IMR-90 (cell line): ENCODE data around the gene GAREM1. TPM values are rescaled to one million over a fixed set of nuclear protein-coding genes. Genes with fewer than 3 reads are reported as not detected.
A peak's percentile ranks its signal among the peaks of the same experiment; 100 is the strongest.

ENCODE experiments used
- ATAC-seq: fragments of 200-7000 bp; cut with Tn5 transposase; 2 replicates; pipeline ENCODE4 v1.9.1; 2020; ENCODE audit warnings: low read depth, mild to moderate bottlenecking, moderate library complexity
- BruUV-seq: library from RNA; stranded (reverse); fragments of 400-500 nt; replicated peaks from 2 replicates; lab custom pipeline; 2021; lab: Mats Ljungman, UMichigan
- CTCF ChIA-PET: fragments of 300-600 bp; formaldehyde crosslinking; extraction: SDS; loops from one replicate; lab custom pipeline; 2021; ENCODE audit warnings: antibody characterized with exemption; lab: Yijun Ruan, JAX
- POLR2A ChIA-PET: fragments of 300-600 bp; sonication (Branson Sonifier 250); formaldehyde crosslinking; loops from one replicate; lab custom pipeline; 2022; ENCODE audit warnings: antibody characterized with exemption; ENCODE audit not compliant: unreplicated experiment; lab: Charles Lee
- DNase-seq: peaks from one replicate; pipeline ENCODE4 v3.0.0; 2013
- H2AFZ ChIP-seq: replicated peaks from 2 replicates; pipeline ENCODE3; 2013; ENCODE audit warnings: low read length, mild to moderate bottlenecking; ENCODE audit not compliant: poor library complexity
- H2AK5ac ChIP-seq: 2 replicates; pipeline ENCODE4 v1.6.1; 2013; ENCODE audit warnings: low read depth, low read length, inconsistent platforms
- H2AK9ac ChIP-seq: replicated peaks from 2 replicates; pipeline ENCODE3; 2013; ENCODE audit warnings: mild to moderate bottlenecking, low read depth, low read length, moderate library complexity; ENCODE audit not compliant: poor library complexity
- H2BK120ac ChIP-seq: 2 replicates; pipeline ENCODE4 v1.6.1; 2013; ENCODE audit warnings: low read depth, low read length, inconsistent platforms
- H2BK15ac ChIP-seq: 3 replicates; pipeline ENCODE4 v1.6.1; 2013; ENCODE audit warnings: low read depth, low read length, inconsistent platforms
- H2BK20ac ChIP-seq: 2 replicates; pipeline ENCODE4 v1.6.1; 2013; ENCODE audit warnings: low read depth, mild to moderate bottlenecking, inconsistent platforms, low read length, moderate library complexity
- H2BK5ac ChIP-seq: 2 replicates; pipeline ENCODE4 v1.6.1; 2013; ENCODE audit warnings: mild to moderate bottlenecking, low read depth, low read length, inconsistent platforms; ENCODE audit not compliant: poor library complexity, severe bottlenecking
- H3K14ac ChIP-seq: replicated peaks from 2 replicates; pipeline ENCODE4 v1.6.1; 2013; ENCODE audit warnings: low read depth, low read length, inconsistent platforms
- H3K18ac ChIP-seq: 2 replicates; pipeline ENCODE4 v1.6.1; 2013; ENCODE audit warnings: low read depth, low read length, control low read depth
- H3K23ac ChIP-seq: 2 replicates; pipeline ENCODE4 v1.6.1; 2013; ENCODE audit warnings: low read depth, low read length, inconsistent platforms
- H3K27ac ChIP-seq: 2 replicates; pipeline ENCODE4 v1.5.1; 2013; ENCODE audit warnings: mild to moderate bottlenecking, control low read depth, low read length; ENCODE audit not compliant: insufficient read depth
- H3K27me3 ChIP-seq: 2 replicates; pipeline ENCODE4 v1.6.1; 2013; ENCODE audit warnings: low read length; ENCODE audit not compliant: control insufficient read depth, insufficient read depth
- H3K36me3 ChIP-seq: 2 replicates; pipeline ENCODE4 v1.6.1; 2013; ENCODE audit warnings: low read length, mixed read lengths; ENCODE audit not compliant: control insufficient read depth, insufficient read depth
- H3K4ac ChIP-seq: 2 replicates; pipeline ENCODE4 v1.6.1; 2013; ENCODE audit warnings: low read depth, low read length, inconsistent platforms
- H3K4me1 ChIP-seq: 2 replicates; pipeline ENCODE4 v1.6.1; 2013; ENCODE audit warnings: low read length, mixed read lengths; ENCODE audit not compliant: control insufficient read depth, insufficient read depth
- H3K4me2 ChIP-seq: 2 replicates; pipeline ENCODE4 v1.6.1; 2013; ENCODE audit warnings: low read depth, mild to moderate bottlenecking, control low read depth, low read length, moderate library complexity
- H3K4me3 ChIP-seq: 2 replicates; pipeline ENCODE4 v1.5.1; 2013; ENCODE audit warnings: low read depth, mild to moderate bottlenecking, control low read depth, low read length, moderate library complexity; ENCODE audit not compliant: insufficient read depth
- H3K56ac ChIP-seq: 2 replicates; pipeline ENCODE4 v1.6.1; 2013; ENCODE audit warnings: low read length, inconsistent platforms; ENCODE audit not compliant: insufficient read depth; ENCODE audit errors: extremely low read depth
- H3K79me1 ChIP-seq, 2 experiments: 2 replicates each; pipeline ENCODE4 v1.6.1; 2013; ENCODE audit warnings: low read length in 2 of 2, inconsistent platforms in 1 of 2, low read depth in 1 of 2
- H3K9ac ChIP-seq: 2 replicates; pipeline ENCODE4 v1.6.1; 2013; ENCODE audit warnings: low read depth, low read length, control low read depth
- H3K9me1 ChIP-seq: 2 replicates; pipeline ENCODE4 v1.6.1; 2013; ENCODE audit warnings: low read length, inconsistent platforms; ENCODE audit not compliant: insufficient read depth
- H3K9me3 ChIP-seq: 2 replicates; pipeline ENCODE4 v1.6.1; 2013; ENCODE audit warnings: low read length; ENCODE audit not compliant: control insufficient read depth, insufficient read depth
- H4K20me1 ChIP-seq: 2 replicates; pipeline ENCODE4 v1.6.1; 2013; ENCODE audit warnings: low read length, inconsistent platforms; ENCODE audit not compliant: insufficient read depth
- H4K5ac ChIP-seq: 2 replicates; pipeline ENCODE4 v1.6.1; 2013; ENCODE audit warnings: mild to moderate bottlenecking, low read depth, low read length, control low read depth
- H4K8ac ChIP-seq, 2 experiments: 2 replicates each; pipeline ENCODE4 v1.6.1; 2013; ENCODE audit warnings: low read depth in 2 of 2, low read length in 2 of 2, control low read depth in 1 of 2, inconsistent platforms in 1 of 2
- H4K91ac ChIP-seq: 2 replicates; pipeline ENCODE4 v1.6.1; 2013; ENCODE audit warnings: low read depth, low read length, inconsistent platforms; ENCODE audit not compliant: insufficient read depth
- BHLHE40 ChIP-seq: fragments of 150-350 bp; IDR thresholded peaks from 2 replicates; pipeline ENCODE4 v1.6.1; 2016; ENCODE audit warnings: mild to moderate bottlenecking, low read depth, low read length
- CEBPB ChIP-seq: IDR thresholded peaks from 2 replicates; pipeline ENCODE4 v1.6.1; 2012; ENCODE audit warnings: low read depth, low read length, improper control_type of control experiment
- CHD1 ChIP-seq: IDR thresholded peaks from 2 replicates; pipeline ENCODE4 v1.6.1; 2012; ENCODE audit warnings: low read depth, low read length, improper control_type of control experiment
- FOS ChIP-seq: fragments of 150-350 bp; IDR thresholded peaks from 2 replicates; pipeline ENCODE4 v1.6.1; 2016; ENCODE audit warnings: low read depth, low read length
- MAFK ChIP-seq: IDR thresholded peaks from 2 replicates; pipeline ENCODE4 v1.6.1; 2012; ENCODE audit warnings: low read depth, low read length, improper control_type of control experiment
- MAZ ChIP-seq: IDR thresholded peaks from 2 replicates; pipeline ENCODE4 v1.6.1; 2012; ENCODE audit warnings: low read depth, mild to moderate bottlenecking, low read length, improper control_type of control experiment, moderate library complexity, borderline replicate concordance
- MXI1 ChIP-seq: IDR thresholded peaks from 2 replicates; pipeline ENCODE4 v1.6.1; 2012; ENCODE audit warnings: low read depth, mild to moderate bottlenecking, low read length, moderate library complexity, borderline replicate concordance
- NFE2L2 ChIP-seq: fragments of 150-350 bp; IDR thresholded peaks from 2 replicates; pipeline ENCODE4 v1.6.1; 2016; ENCODE audit warnings: low read depth, mild to moderate bottlenecking, low read length
- RAD21 ChIP-seq: IDR thresholded peaks from 2 replicates; pipeline ENCODE4 v1.6.1; 2012; ENCODE audit warnings: low read length, improper control_type of control experiment
- RCOR1 ChIP-seq: IDR thresholded peaks from 2 replicates; pipeline ENCODE4 v1.6.1; 2012; ENCODE audit warnings: mild to moderate bottlenecking, low read length, improper control_type of control experiment; ENCODE audit not compliant: insufficient replicate concordance
- RFX5 ChIP-seq: IDR thresholded peaks from 2 replicates; pipeline ENCODE4 v1.8.0; 2012; ENCODE audit warnings: low read depth, mild to moderate bottlenecking, low read length, moderate library complexity
- SMC3 ChIP-seq: fragments of 150-350 bp; IDR thresholded peaks from 2 replicates; pipeline ENCODE4 v1.6.1; 2016; ENCODE audit warnings: low read depth, mild to moderate bottlenecking, antibody characterized with exemption, low read length, moderate library complexity
- WGBS, 2 experiments: methylation state at CpG; one replicate each; pipeline versions ENCODE4 v1.1.5 to v1.1.7; 2013; ENCODE audit warnings: missing lambda C conversion rate in 2 of 2; ENCODE audit not compliant: insufficient read length in 1 of 2; ENCODE audit errors: extremely low coverage in 2 of 2; 5-methylcytosine and 5-hydroxymethylcytosine counted together
- dilution Hi-C: fragments of 300-500 bp; cut with HindIII; formaldehyde crosslinking; loops from one replicate; pipeline ENCODE4 v1.14.3; 2018; ENCODE audit warnings: low sequenced_read_pairs; ENCODE audit not compliant: unreplicated experiment
- in situ Hi-C: fragments of 300-500 bp; cut with MboI; formaldehyde crosslinking; loops from 3 replicates; pipeline ENCODE4 v1.14.3; 2019; ENCODE audit warnings: low sequenced_read_pairs, inconsistent platforms, mixed read lengths
- intact Hi-C: fragments of 100-400 bp; cut with micrococcal nuclease; formaldehyde crosslinking; loops from 2 replicates; pipeline ENCODE4 v1.10.0; 2022
- polyA plus RNA-seq, 3 experiments: library from polyadenylated mRNA; depleted of rRNA; stranded (reverse); fragments of >200 nt; gene quantifications; 2 replicates each; pipeline ENCODE4 v1.2.3, GENCODE V29; 2012; ENCODE audit warnings: low replicate concordance in 1 of 3
- total RNA-seq: library from RNA; depleted of rRNA; stranded (reverse); fragments of >200 nt; gene quantifications from 2 replicates; pipeline ENCODE4 v1.2.3, GENCODE V29; 2012
- TF ChIP-seq, protein P1 (sequence below): fragments of 150-350 bp; IDR thresholded peaks from 2 replicates; pipeline ENCODE4 v1.6.1; 2017; ENCODE audit warnings: mild to moderate bottlenecking, antibody characterized with exemption, low read length, low read depth
- TF ChIP-seq, protein P2 (sequence below): conservative IDR thresholded peaks from 2 replicates; pipeline ENCODE4 v1.5.1; 2012; ENCODE audit warnings: mild to moderate bottlenecking, low read depth, low read length, improper control_type of control experiment
- TF ChIP-seq, protein P3 (sequence below): fragments of 150-350 bp; IDR thresholded peaks from 2 replicates; pipeline ENCODE4 v1.6.1; 2016; ENCODE audit warnings: low read depth, mild to moderate bottlenecking, low read length, moderate library complexity, borderline replicate concordance

Gene GAREM1
- total and polyA plus RNA-seq, 2 of the 4 experiments (the other 2 are of a cell fraction) = 1.4 to 2.3 TPM

DNA sequence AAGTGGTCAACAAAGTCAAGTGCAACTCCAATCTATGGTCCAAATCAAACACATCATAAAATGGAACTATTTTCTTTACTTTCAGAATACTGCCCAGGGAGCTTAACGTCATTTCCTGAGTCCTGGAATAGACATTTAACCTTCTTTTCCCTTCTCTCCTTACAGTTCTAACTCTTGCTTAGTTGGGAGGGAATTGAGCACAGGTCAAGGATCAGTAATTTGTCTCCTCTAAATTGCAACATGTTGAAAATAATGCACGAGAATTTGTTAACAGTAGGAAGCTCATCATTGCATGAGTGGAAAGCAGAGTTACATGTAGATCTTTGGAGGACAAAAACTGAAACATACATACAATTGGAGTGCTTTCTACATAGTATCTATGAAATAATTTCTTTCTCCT, 193.1 kb downstream of the GAREM1 start:
- in situ Hi-C loops = loop anchor here (5.0 kb wide), 2 partner anchors 195 to 275 kb away; partner anchors contain the start of gene GAREM1
- intact Hi-C loops = no loop called here
- dilution Hi-C loops = loop anchor here (25.0 kb wide), 1 partner anchor 185 kb away; the partner anchor contains the start of gene GAREM1

More for the DNA sequence above, 193.1 kb downstream of the GAREM1 start:
- Histone ChIP-seq H3K4me1 (no peaks in the 10 kb centered on the region), H3K9ac (no peak overlapping the region), H3K27me3 (no peaks in the 10 kb centered on the region), H3K4ac (no peak overlapping the region), H2BK15ac (no peak overlapping the region), H3K9me3 (no peaks in the 10 kb centered on the region), H3K14ac (no peak overlapping the region), H4K8ac (no peak overlapping the region), H3K79me1 (no peaks in the 10 kb centered on the region), H4K20me1 (no peaks in the 10 kb centered on the region), H2BK20ac (no peak overlapping the region), H3K9me1 (no peaks in the 10 kb centered on the region), H2AK9ac (no peak overlapping the region), H3K27ac (no peak overlapping the region), H3K4me2 (no peak overlapping the region), H2BK5ac (no peak overlapping the region), H2BK120ac (no peak overlapping the region), H4K5ac (no peak overlapping the region), H3K36me3 (no peaks in the 10 kb centered on the region), H3K18ac (no peak overlapping the region), H2AFZ (no peak overlapping the region), H2AK5ac (no peak overlapping the region), H3K23ac (no peak overlapping the region), H3K56ac (no peak overlapping the region), H4K91ac (no peak overlapping the region), H3K4me3 (no peak overlapping the region)
- TF ChIP-seq BHLHE40 (no peak), MXI1 (no peak), CHD1 (no peak), NFE2L2 (no peak), SMC3 (no peak), CEBPB (no peak), FOS (no peak), MAFK (no peak), RFX5 (no peak), MAZ (no peak), RCOR1 (no peak), RAD21 (no peak)
- TF ChIP-seq, protein P1, sequence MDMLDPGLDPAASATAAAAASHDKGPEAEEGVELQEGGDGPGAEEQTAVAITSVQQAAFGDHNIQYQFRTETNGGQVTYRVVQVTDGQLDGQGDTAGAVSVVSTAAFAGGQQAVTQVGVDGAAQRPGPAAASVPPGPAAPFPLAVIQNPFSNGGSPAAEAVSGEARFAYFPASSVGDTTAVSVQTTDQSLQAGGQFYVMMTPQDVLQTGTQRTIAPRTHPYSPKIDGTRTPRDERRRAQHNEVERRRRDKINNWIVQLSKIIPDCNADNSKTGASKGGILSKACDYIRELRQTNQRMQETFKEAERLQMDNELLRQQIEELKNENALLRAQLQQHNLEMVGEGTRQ = no peak
- TF ChIP-seq, protein P2, sequence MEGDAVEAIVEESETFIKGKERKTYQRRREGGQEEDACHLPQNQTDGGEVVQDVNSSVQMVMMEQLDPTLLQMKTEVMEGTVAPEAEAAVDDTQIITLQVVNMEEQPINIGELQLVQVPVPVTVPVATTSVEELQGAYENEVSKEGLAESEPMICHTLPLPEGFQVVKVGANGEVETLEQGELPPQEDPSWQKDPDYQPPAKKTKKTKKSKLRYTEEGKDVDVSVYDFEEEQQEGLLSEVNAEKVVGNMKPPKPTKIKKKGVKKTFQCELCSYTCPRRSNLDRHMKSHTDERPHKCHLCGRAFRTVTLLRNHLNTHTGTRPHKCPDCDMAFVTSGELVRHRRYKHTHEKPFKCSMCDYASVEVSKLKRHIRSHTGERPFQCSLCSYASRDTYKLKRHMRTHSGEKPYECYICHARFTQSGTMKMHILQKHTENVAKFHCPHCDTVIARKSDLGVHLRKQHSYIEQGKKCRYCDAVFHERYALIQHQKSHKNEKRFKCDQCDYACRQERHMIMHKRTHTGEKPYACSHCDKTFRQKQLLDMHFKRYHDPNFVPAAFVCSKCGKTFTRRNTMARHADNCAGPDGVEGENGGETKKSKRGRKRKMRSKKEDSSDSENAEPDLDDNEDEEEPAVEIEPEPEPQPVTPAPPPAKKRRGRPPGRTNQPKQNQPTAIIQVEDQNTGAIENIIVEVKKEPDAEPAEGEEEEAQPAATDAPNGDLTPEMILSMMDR = no peak
- TF ChIP-seq, protein P3, sequence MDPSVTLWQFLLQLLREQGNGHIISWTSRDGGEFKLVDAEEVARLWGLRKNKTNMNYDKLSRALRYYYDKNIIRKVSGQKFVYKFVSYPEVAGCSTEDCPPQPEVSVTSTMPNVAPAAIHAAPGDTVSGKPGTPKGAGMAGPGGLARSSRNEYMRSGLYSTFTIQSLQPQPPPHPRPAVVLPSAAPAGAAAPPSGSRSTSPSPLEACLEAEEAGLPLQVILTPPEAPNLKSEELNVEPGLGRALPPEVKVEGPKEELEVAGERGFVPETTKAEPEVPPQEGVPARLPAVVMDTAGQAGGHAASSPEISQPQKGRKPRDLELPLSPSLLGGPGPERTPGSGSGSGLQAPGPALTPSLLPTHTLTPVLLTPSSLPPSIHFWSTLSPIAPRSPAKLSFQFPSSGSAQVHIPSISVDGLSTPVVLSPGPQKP = no peak
- ATAC-seq (peak; percentile 46; the same call in 1 of the 2 replicates), DNase-seq (no peak)
- ChIA-PET CTCF (interaction anchor here (0.7 to 1.8 kb wide), 3 partner anchors 12 to 193 kb away, joined by 3 to 14 read pairs (median 3); partner anchors contain the start of gene GAREM1), POLR2A (no interaction called here)
- no TSS peak for BruUV-seq
- no CpG with 5 or more reads among the region's 2 CpGs for WGBS, 2 experiments
